Keratinocyte (primary cell): ENCODE measurements around the gene AKR1C4.

Experiments
- CTCF ChIP-seq, 3 experiments: IDR thresholded peaks in 1 of 3; conservative IDR thresholded peaks in 1 of 3; optimal IDR thresholded peaks in 1 of 3; 2 replicates in 2 of 3; 3 replicates in 1 of 3; pipeline versions ENCODE3 to v1.5.1; 2011; ENCODE audit warnings: low read length in 3 of 3, mild to moderate bottlenecking in 3 of 3, moderate library complexity in 2 of 3, control low read depth in 1 of 3, inconsistent platforms in 1 of 3; ENCODE audit not compliant: insufficient read depth in 2 of 3; ENCODE audit errors: extremely low read depth in 1 of 3
- EZH2 ChIP-seq: IDR thresholded peaks from one replicate; pipeline ENCODE4 v1.6.1; 2012; ENCODE audit warnings: inconsistent platforms, mild to moderate bottlenecking, low read length, moderate library complexity

- TF ChIP-seq CTCF (optimal IDR thresholded peaks at IDR 0.05 in 1 of 3, IDR thresholded peaks at IDR 0.05 in 1 of 3, conservative IDR thresholded peaks at IDR 0.05 in 1 of 3; ENCODE audit: extremely low read depth in 1 of 3, insufficient read depth in 2 of 3, low read length in 3 of 3) (no peak), EZH2 (no peak)
Observed at GRCh38 chr10:5268234-5268633, 71.6 kb downstream of the AKR1C4 start.
